ENCODE measurements around the gene AGGF1. TPM values are rescaled to one million over a fixed set of nuclear protein-coding genes. Genes with fewer than 3 reads are reported as not detected.

Gene AGGF1
- total and polyA plus RNA-seq, 5 experiments from 2014 or later: 24.4 to 35.9 (median 29.8) TPM

DNA sequence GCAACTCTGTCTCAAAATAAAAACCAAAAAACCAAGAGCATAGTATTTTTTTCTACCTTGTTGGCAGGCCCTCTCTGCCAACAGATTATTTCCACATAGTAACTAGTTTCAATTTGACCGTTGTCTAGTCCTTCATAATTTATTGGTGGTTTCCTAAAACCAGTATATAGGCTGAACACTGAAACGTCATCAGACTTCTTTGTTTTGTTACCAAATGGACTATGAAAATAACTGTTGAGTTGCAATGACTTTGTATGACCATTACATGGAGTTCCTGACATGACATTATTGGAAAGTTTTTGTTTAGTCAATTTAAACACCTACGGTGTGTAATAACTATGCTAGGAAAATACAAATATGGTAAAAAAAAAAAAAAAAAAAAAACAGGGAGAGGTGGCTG lies 1.7 kb downstream of the AGGF1 start:
- ATAC-seq: no peak
- Mint-ChIP-seq H3K4me1 (peaks cover 3 to 49% (median 44%) of the 10 kb centered on the region in 4 donors), H3K4me3 (peak overlapping the region; percentile 87 to 98 (median 94)), H3K9me3 (peaks cover 0 to 28% (median 15%) of the 10 kb centered on the region in 9 donors), H3K36me3 (peaks cover 12 to 27% (median 26%) of the 10 kb centered on the region in 3 donors), H3K27me3 (peaks cover 0 to 3% (median 0%) of the 10 kb centered on the region in 5 donors), H3K27ac (peak overlapping the region in 4 of 10 donors; percentile 15 to 85 (median 45))
- DNase-seq: no peak
- POLR2A ChIA-PET: interaction anchor here (0.7 to 1.2 kb wide), 2 partner anchors 46 to 887 kb away, joined by 3 to 5 read pairs; no protein-coding TSS in a partner anchor

DNA sequence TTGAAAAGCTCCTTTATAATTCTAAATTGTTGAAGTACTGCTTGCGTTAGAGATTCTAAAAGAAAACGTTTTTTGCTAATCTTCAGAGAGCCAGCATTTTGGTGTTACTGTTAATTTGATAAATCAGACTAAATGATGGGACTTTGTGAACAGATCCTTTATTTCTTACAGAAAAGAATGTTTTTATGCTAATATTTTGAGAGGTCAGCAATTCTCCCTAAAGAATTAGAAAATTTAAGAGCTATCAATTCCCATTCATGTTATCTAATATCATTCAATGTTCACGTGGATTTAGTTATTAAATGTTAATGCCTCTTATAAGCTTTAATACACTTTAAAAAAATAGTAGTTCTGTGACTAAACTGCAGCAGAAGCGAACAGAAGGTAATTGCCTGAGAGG lies 2.4 kb downstream of the AGGF1 start:
- peaks cover 12 to 32% (median 29%) of the 10 kb centered on the region in 3 donors for H3K36me3 Mint-ChIP-seq
- H3K4me1 Mint-ChIP-seq: peaks cover 3 to 53% (median 46%) of the 10 kb centered on the region in 4 donors
- H3K4me3 Mint-ChIP-seq: peak overlapping the region in 5 of 10 donors; percentile 30 to 53 (median 34)
- H3K27ac Mint-ChIP-seq: peak overlapping the region in 1 of 10 donors; percentile 37
- POLR2A ChIA-PET: interaction anchor here (0.7 kb wide), 1 partner anchor 888 kb away, joined by 3 read pairs; no protein-coding TSS in a partner anchor
- H3K27me3 Mint-ChIP-seq: peaks cover 0 to 3% (median 0%) of the 10 kb centered on the region in 5 donors
- H3K9me3 Mint-ChIP-seq: peaks cover 0 to 28% (median 15%) of the 10 kb centered on the region in 9 donors
- DNase-seq: no peak
- no peak for ATAC-seq

DNA sequence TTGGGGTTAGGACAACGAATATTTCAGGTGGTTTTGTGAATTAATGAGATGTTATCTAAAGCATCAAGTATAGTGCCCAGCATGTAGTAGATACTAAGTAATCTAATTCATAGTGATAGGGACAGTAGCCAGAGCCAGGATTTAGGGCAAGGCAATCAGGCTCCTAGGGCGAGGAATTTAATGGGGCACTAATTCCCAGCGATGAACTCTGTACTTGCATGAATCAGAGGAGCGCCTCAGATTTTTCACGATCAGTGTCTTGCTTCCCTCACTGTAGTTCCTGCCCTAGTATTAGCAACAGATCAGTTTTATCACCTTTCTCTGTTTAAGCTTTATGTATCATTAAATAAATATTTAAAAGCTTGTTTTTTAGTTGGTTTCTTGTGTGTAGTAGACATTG lies 3.1 kb downstream of the AGGF1 start:
- POLR2A ChIA-PET: no interaction called here
- peak overlapping the region in 4 of 10 donors; percentile 33 to 68 (median 46) for H3K27ac Mint-ChIP-seq
- DNase-seq (no peak), ATAC-seq (no peak)
- H3K4me1 Mint-ChIP-seq: peaks cover 3 to 53% (median 47%) of the 10 kb centered on the region in 4 donors
- H3K36me3 Mint-ChIP-seq: peaks cover 12 to 38% (median 28%) of the 10 kb centered on the region in 3 donors
- peak overlapping the region in 5 of 10 donors; percentile 23 to 59 (median 31) for H3K4me3 Mint-ChIP-seq
- H3K27me3 Mint-ChIP-seq: peaks cover 0 to 3% (median 0%) of the 10 kb centered on the region in 5 donors
- H3K9me3 Mint-ChIP-seq: peaks cover 0 to 21% (median 10%) of the 10 kb centered on the region in 9 donors

DNA sequence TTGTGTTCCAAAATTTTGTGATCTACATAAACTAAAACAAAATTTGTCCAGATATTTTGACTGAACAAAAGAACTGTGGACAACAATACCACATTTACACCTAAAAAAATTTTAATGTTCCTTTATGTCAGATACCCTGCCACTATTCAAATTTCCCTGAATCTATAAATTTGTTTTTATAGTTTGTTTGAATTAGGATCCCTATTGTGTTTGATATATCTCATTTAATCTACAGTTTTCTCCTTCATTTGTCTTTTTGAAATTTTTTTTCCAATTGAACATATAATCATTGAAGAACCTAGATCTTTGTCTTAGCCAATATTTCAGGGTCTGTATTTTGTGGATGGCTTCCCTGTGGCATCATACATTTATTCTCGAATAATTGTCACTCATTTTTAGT lies 5.7 kb downstream of the AGGF1 start:
- Mint-ChIP-seq H3K36me3 (peaks cover 0 to 62% (median 30%) of the 10 kb centered on the region in 3 donors), H3K4me3 (no peak overlapping the region), H3K27me3 (no peaks in the 10 kb centered on the region), H3K9me3 (no peaks in the 10 kb centered on the region), H3K27ac (no peak overlapping the region), H3K4me1 (peaks cover 5 to 44% (median 33%) of the 10 kb centered on the region in 4 donors)
- POLR2A ChIA-PET: no interaction called here
- ATAC-seq (no peak), DNase-seq (no peak)

DNA sequence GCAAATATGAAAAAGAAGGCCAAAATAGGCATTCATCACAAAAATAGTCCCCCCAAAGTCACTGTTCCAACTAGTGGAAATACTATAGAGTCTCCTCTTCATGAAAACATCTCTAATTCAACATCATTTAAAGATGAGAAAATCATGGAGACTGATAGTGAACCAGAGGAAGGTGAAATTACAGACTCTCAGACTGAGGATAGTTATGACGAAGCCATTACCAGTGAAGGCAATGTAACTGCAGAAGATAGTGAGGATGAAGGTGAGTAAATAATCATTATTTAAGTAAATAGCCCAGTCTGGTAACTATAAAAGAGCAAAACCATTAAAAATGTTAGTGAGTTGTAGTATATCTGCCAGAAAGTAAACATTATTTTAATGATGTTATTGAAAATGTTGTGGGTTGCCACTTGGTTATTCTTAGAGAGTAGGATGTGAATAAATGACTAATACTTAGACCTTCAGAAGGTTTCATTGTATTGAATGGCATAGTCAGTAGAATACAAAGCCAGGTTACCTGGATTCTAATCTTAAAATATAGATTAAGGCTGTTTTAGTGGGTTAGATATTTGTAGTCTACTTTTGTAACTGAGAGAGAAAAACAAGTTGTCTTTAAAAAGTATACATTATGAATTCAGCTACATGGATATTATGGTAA lies 16.3 kb downstream of the AGGF1 start:
- no peak for ATAC-seq
- peaks cover 0 to 13% (median 2%) of the 10 kb centered on the region in 4 donors for H3K4me1 Mint-ChIP-seq

DNA sequence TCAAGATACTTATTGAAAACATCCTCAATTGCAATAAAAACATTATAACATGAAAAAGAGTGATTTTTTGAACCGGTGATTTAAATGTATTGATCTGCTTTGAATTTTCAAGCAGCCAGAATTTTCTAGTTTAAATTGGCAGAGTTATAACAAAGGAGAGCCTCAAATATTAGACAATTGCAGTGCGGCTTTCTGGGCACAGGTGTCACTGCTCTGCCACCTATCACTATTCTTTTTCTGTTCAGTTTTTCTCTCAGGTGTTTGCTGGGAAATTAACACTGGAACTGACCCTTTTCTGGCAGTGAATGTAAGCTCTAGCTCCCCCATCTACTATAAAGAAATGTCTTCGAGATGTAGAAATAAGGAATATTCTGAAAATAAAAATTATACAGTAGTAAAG lies 33.8 kb downstream of the AGGF1 start:
- Mint-ChIP-seq H3K4me3 (no peak overlapping the region), H3K27me3 (no peaks in the 10 kb centered on the region), H3K36me3 (peaks cover 14 to 74% (median 55%) of the 10 kb centered on the region in 3 donors), H3K27ac (no peak overlapping the region), H3K4me1 (peaks cover 6 to 13% (median 9%) of the 10 kb centered on the region in 4 donors), H3K9me3 (no peaks in the 10 kb centered on the region)
- DNase-seq (peak in 1 of 10 donors; percentile 7), ATAC-seq (no peak)
- POLR2A ChIA-PET: interaction anchor here (0.6 kb wide), 1 partner anchor 55 kb away, joined by 4 read pairs; no protein-coding TSS in a partner anchor

More for the DNA sequence above, 16.3 kb downstream of the AGGF1 start:
- no peaks in the 10 kb centered on the region for H3K9me3 Mint-ChIP-seq
- POLR2A ChIA-PET: interaction anchor here (0.7 kb wide), 1 partner anchor 33 kb away, joined by 3 read pairs; no protein-coding TSS in a partner anchor
- no peaks in the 10 kb centered on the region for H3K27me3 Mint-ChIP-seq
- peaks cover 0 to 60% (median 25%) of the 10 kb centered on the region in 3 donors for H3K36me3 Mint-ChIP-seq
- no peak overlapping the region for H3K4me3 Mint-ChIP-seq
- DNase-seq: no peak
- no peak overlapping the region for H3K27ac Mint-ChIP-seq

DNA sequence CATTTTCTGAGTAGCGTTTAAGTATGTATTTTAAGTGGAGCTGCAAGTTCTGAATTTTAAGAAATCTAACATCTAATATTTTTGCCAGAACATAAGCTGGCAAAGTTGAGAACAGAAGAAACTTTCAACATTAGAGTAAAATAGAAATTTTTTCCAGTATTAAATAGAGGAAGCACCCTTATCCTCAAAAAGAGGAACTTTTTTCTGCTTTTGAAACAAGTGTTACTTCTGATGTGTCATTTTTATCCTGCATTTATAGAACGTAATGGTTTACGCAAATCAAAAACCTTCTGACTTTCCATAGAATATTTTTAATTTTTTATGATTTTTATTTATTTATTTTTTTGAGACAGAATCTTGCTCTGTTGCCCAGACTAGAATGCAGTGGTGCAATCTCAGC lies 35.1 kb downstream of the AGGF1 start:
- ATAC-seq: no peak
- H3K27ac Mint-ChIP-seq: no peak overlapping the region

DNA sequence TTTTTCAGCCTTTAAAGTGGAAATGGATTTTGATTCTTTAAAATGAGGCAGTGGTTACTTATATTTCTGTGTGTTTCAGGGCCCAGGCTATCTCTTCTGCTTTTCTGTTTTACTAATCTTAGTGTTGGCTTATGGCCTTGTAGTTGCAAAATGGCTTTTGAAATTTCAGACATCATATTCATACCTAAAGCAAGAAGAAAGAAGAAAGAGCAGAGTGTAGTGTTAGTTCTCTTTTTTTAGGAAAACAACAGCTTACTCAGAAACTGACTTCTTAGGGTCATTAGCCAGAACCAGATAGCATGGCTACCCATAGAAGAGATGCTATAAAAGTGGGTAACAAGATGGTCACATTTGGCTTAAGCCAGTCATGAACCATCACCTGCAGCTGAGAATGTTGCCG lies 36.0 kb downstream of the AGGF1 start:
- Mint-ChIP-seq H3K4me3 (no peak overlapping the region), H3K9me3 (no peaks in the 10 kb centered on the region), H3K27ac (peak overlapping the region in 2 of 10 donors; percentile 21 to 33), H3K4me1 (peaks cover 6 to 15% (median 11%) of the 10 kb centered on the region in 4 donors), H3K27me3 (no peaks in the 10 kb centered on the region), H3K36me3 (peaks cover 14 to 74% (median 49%) of the 10 kb centered on the region in 3 donors)
- POLR2A ChIA-PET: no interaction called here
- ATAC-seq (no peak), DNase-seq (no peak)

More for the DNA sequence above, 35.1 kb downstream of the AGGF1 start:
- POLR2A ChIA-PET: no interaction called here
- DNase-seq: no peak
- H3K9me3 Mint-ChIP-seq: no peaks in the 10 kb centered on the region
- H3K36me3 Mint-ChIP-seq: peaks cover 14 to 70% (median 49%) of the 10 kb centered on the region in 3 donors
- H3K27me3 Mint-ChIP-seq: no peaks in the 10 kb centered on the region
- peaks cover 6 to 13% (median 9%) of the 10 kb centered on the region in 4 donors for H3K4me1 Mint-ChIP-seq
- no peak overlapping the region for H3K4me3 Mint-ChIP-seq

DNA sequence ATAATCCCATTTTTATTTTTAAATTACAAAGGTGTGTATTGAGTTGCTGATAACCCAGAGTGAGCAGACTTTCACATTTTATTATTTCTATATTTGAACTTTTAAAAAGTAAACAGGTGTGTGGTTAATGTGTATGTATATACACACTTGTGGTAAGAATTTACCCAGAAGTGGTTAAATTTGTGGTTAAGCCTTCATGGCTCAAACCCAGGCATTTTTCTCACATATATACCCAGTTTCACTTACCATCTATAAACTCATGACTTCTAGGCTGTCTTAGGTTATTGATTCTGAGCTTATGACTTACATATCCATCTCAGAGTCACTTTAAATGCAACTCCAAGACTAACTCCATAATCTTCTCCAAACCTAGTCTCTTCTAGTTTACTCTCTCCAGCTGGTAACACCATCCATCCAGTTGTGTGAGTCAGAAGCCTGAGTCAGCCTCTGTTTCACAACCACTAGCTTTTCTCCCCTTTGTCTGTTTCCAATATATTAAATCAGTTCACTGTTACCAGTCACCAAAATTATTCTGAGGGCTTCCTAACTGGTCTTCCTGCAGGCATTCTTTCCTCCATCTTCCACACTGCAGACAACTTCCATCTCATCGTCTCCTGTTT lies 36.7 kb downstream of the AGGF1 start:
- H3K36me3 Mint-ChIP-seq: peaks cover 14 to 70% (median 42%) of the 10 kb centered on the region in 3 donors
- no peak for DNase-seq
- no peaks in the 10 kb centered on the region for H3K9me3 Mint-ChIP-seq
- peak overlapping the region in 2 of 10 donors; percentile 1 to 33 for H3K27ac Mint-ChIP-seq
- peaks cover 6 to 15% (median 11%) of the 10 kb centered on the region in 4 donors for H3K4me1 Mint-ChIP-seq
- ATAC-seq: no peak
- H3K27me3 Mint-ChIP-seq: no peaks in the 10 kb centered on the region
- H3K4me3 Mint-ChIP-seq: no peak overlapping the region
- POLR2A ChIA-PET: no interaction called here

DNA sequence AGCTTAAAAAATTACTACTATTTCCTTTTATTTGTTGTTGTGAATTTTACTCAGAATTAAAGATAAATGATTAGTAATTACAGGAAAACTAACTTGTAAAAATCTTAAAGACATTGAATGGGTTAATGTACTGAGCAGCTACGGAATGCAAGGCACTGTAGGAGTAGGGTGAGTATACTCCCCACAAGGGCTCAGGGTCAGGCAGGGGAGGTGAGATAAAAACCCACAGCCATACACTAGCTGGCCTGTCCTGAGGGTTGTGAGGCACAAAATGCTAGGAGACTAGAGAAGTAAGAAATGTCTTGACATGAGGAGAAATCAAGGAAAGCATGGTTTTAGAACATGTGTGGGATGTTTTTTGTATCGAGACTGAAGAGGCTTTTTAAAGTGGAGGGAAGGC lies 43.5 kb downstream of the AGGF1 start:
- ATAC-seq: no peak
- POLR2A ChIA-PET: no interaction called here
- Mint-ChIP-seq H3K36me3 (peaks cover 0 to 22% (median 8%) of the 10 kb centered on the region in 3 donors), H3K27ac (peak overlapping the region in 1 of 10 donors; percentile 34), H3K27me3 (no peaks in the 10 kb centered on the region), H3K9me3 (no peaks in the 10 kb centered on the region), H3K4me1 (peaks cover 8 to 14% (median 10%) of the 10 kb centered on the region in 4 donors), H3K4me3 (no peak overlapping the region)
- no peak for DNase-seq

DNA sequence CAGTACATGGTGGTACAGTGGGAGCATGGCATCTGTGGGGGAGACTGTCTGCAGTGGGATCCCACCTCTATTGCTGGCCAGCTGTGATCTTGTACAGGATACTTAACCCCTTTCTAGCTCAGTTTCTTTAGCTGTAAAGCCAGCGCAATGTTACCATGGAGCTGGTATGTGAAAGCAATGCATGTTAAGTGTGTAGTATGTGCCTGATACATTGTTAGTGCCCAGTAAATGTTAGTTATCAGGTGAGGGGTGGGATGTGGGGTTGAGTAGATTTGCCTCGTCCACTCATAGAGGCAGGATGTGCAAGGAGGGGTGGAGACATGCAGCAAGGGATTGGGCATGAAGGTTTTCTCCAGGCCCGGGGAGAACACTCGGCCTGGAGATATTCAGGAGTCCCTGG lies 44.5 kb downstream of the AGGF1 start:
- no peak for ATAC-seq
- no peak for DNase-seq
- POLR2A ChIA-PET: no interaction called here
- H3K4me3 Mint-ChIP-seq: no peak overlapping the region
- no peaks in the 10 kb centered on the region for H3K9me3 Mint-ChIP-seq
- peaks cover 8 to 14% (median 10%) of the 10 kb centered on the region in 4 donors for H3K4me1 Mint-ChIP-seq
- H3K36me3 Mint-ChIP-seq: peaks cover 0 to 15% (median 0%) of the 10 kb centered on the region in 3 donors
- peak overlapping the region in 1 of 10 donors; percentile 15 for H3K27ac Mint-ChIP-seq
- no peaks in the 10 kb centered on the region for H3K27me3 Mint-ChIP-seq

DNA sequence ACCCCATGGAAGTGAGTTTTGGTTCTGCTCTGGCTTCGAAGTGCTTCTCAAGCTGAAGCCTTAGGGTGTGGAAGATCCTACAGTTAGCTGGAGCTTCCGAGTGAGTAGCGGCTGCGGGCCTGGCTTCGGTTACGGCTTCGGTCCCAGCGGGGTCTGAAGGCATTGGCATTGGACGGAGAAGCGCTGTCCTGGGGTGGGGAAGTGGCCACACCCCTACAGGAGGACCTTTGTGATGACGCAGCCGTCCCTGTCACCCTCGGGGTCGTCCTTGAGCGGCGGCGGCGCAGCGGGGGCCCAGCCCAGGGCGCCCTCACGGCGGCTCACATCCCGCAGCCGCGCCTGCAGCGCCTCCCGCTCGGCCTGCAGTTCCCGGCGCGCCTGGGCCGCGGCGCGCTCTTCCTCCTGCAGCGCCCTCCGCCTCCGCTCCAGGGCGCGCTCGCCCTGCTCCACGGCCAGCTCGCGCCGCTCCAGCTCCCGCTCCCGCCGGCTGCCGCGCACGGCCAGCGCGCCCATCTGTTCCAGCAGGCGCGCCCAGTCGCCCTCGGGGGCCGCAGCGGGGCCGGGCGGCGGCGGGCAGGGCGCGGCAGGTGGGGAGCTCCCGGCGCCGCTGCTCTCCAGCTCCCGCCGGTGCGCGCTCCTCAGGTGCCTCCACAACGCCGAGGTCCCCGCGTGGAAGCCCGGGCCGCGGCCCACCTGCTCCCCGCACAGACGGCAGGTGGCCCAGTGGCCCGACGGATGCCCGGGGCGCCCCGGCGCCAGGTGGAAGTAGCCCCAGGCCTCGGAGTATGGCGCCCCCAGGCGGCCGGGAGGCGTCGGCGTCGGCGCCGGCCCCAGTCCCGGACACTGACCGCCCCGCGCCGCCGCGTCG lies 47.0 kb downstream of the AGGF1 start:
- Mint-ChIP-seq H3K36me3 (peaks cover 0 to 6% (median 5%) of the 10 kb centered on the region in 3 donors), H3K27me3 (no peaks in the 10 kb centered on the region), H3K27ac (peak overlapping the region in 2 of 10 donors; percentile 1 to 26), H3K4me3 (peak overlapping the region; percentile 23 to 80 (median 64)), H3K9me3 (peaks cover 0 to 2% (median 0%) of the 10 kb centered on the region in 9 donors), H3K4me1 (peaks cover 8 to 17% (median 11%) of the 10 kb centered on the region in 4 donors)
- peak; percentile 25 to 67 (median 48) for DNase-seq
- POLR2A ChIA-PET: interaction anchor here (0.9 to 1.3 kb wide), 4 partner anchors 9 to 47 kb away, joined by 3 to 5 read pairs (median 4); partner anchors contain the start of gene AGGF1
- ATAC-seq: peak; percentile 79 to 81

Data from naive thymus-derived CD8-positive, alpha-beta T cell (primary cell).